Endothelial cell (in vitro differentiated cells): ENCODE results near the gene CMSS1. TPM values are rescaled to one million over a fixed set of nuclear protein-coding genes. Genes with fewer than 3 reads are reported as not detected.

ENCODE experiments used
- DNase-seq: peaks from one replicate; pipeline ENCODE4 v3.0.0; 2021; ENCODE audit warnings: low spot score
- H3K27ac Mint-ChIP-seq: one replicate; pipeline ENCODE4 v1.8.0; 2021; ENCODE audit warnings: mixed read lengths, inconsistent platforms; ENCODE audit not compliant: unreplicated experiment
- H3K27me3 Mint-ChIP-seq: one replicate; pipeline ENCODE4 v1.8.0; 2021; ENCODE audit warnings: mild to moderate bottlenecking, moderate library complexity, mixed read lengths, inconsistent platforms; ENCODE audit not compliant: unreplicated experiment
- H3K36me3 Mint-ChIP-seq: one replicate; pipeline ENCODE4 v1.8.0; 2021; ENCODE audit warnings: mild to moderate bottlenecking, low read depth, mixed read lengths, inconsistent platforms; ENCODE audit not compliant: unreplicated experiment
- H3K4me1 Mint-ChIP-seq: one replicate; pipeline ENCODE4 v1.8.0; 2021; ENCODE audit warnings: mild to moderate bottlenecking, mixed read lengths, inconsistent platforms; ENCODE audit not compliant: unreplicated experiment
- H3K4me3 Mint-ChIP-seq: one replicate; pipeline ENCODE4 v1.8.0; 2021; ENCODE audit warnings: mild to moderate bottlenecking, mixed read lengths, inconsistent platforms; ENCODE audit not compliant: unreplicated experiment
- H3K9me3 Mint-ChIP-seq: one replicate; pipeline ENCODE4 v1.8.0; 2021; ENCODE audit warnings: mixed read lengths, inconsistent platforms; ENCODE audit not compliant: unreplicated experiment
- total RNA-seq: library from RNA; stranded (reverse); fragmentation: NEBNext Ultra II Directional; extraction: Animal tissue kit (Norgen Biotek cat#: 25700); gene quantifications from one replicate; pipeline ENCODE4 v1.2.1, GENCODE V29; 2021; ENCODE audit not compliant: unreplicated experiment
- TF ChIP-seq, protein P1 (sequence below): fragments of 200-600 bp; sonication (generic); IDR thresholded peaks from one replicate; pipeline ENCODE4 v1.5.0; 2021; ENCODE audit warnings: antibody characterized with exemption; ENCODE audit not compliant: unreplicated experiment

Gene CMSS1
- total RNA-seq, 1 donor from 2014 or later: 25.8 TPM

GRCh38 chr3:100097919-100098783, 280.5 kb downstream of the CMSS1 start:
- Mint-ChIP-seq H3K36me3 (no peaks in the 10 kb centered on the region), H3K9me3 (no peaks in the 10 kb centered on the region), H3K4me3 (no peak overlapping the region), H3K27ac (no peak overlapping the region), H3K4me1 (no peaks in the 10 kb centered on the region), H3K27me3 (peaks cover 1% of the 10 kb centered on the region)
- DNase-seq: no peak
- TF ChIP-seq, protein P1, sequence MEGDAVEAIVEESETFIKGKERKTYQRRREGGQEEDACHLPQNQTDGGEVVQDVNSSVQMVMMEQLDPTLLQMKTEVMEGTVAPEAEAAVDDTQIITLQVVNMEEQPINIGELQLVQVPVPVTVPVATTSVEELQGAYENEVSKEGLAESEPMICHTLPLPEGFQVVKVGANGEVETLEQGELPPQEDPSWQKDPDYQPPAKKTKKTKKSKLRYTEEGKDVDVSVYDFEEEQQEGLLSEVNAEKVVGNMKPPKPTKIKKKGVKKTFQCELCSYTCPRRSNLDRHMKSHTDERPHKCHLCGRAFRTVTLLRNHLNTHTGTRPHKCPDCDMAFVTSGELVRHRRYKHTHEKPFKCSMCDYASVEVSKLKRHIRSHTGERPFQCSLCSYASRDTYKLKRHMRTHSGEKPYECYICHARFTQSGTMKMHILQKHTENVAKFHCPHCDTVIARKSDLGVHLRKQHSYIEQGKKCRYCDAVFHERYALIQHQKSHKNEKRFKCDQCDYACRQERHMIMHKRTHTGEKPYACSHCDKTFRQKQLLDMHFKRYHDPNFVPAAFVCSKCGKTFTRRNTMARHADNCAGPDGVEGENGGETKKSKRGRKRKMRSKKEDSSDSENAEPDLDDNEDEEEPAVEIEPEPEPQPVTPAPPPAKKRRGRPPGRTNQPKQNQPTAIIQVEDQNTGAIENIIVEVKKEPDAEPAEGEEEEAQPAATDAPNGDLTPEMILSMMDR: no peak

DNA sequence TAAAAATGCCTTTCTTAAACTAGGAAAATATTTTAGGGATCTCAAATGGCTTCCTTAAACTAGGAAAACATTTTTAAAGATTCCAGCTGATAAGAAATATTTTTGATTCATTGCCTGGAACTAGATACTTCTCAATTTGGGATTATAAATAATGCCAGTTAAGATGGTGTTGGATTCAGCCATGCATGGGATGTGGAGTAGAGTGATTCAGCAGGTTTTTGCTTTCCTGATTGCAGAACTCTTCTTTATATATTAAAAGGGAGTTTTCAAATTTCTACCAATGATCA, 281.1 kb downstream of the CMSS1 start:
- H3K9me3 Mint-ChIP-seq: no peaks in the 10 kb centered on the region
- no peak for DNase-seq
- no peak overlapping the region for H3K4me3 Mint-ChIP-seq
- peaks cover 1% of the 10 kb centered on the region for H3K27me3 Mint-ChIP-seq
- no peak overlapping the region for H3K27ac Mint-ChIP-seq
- TF ChIP-seq, protein P1: no peak
- no peaks in the 10 kb centered on the region for H3K36me3 Mint-ChIP-seq
- no peaks in the 10 kb centered on the region for H3K4me1 Mint-ChIP-seq

GRCh38 chr3:100099621-100100020, 282.0 kb downstream of the CMSS1 start:
- H3K36me3 Mint-ChIP-seq: no peaks in the 10 kb centered on the region
- H3K27me3 Mint-ChIP-seq: peaks cover 1% of the 10 kb centered on the region
- H3K27ac Mint-ChIP-seq: no peak overlapping the region
- no peaks in the 10 kb centered on the region for H3K4me1 Mint-ChIP-seq
- TF ChIP-seq, protein P1: no peak
- no peak for DNase-seq
- no peak overlapping the region for H3K4me3 Mint-ChIP-seq
- no peaks in the 10 kb centered on the region for H3K9me3 Mint-ChIP-seq

GRCh38 chr3:100100425-100100824, 282.8 kb downstream of the CMSS1 start:
- peaks cover 1% of the 10 kb centered on the region for H3K27me3 Mint-ChIP-seq
- H3K27ac Mint-ChIP-seq: no peak overlapping the region
- TF ChIP-seq, protein P1: no peak
- no peaks in the 10 kb centered on the region for H3K36me3 Mint-ChIP-seq
- H3K4me3 Mint-ChIP-seq: no peak overlapping the region
- no peak for DNase-seq
- no peaks in the 10 kb centered on the region for H3K9me3 Mint-ChIP-seq
- peaks cover 3% of the 10 kb centered on the region for H3K4me1 Mint-ChIP-seq

- Mint-ChIP-seq H3K9me3 (no peaks in the 10 kb centered on the region), H3K4me1 (peaks cover 3% of the 10 kb centered on the region), H3K36me3 (no peaks in the 10 kb centered on the region), H3K27me3 (peaks cover 1% of the 10 kb centered on the region), H3K4me3 (no peak overlapping the region), H3K27ac (no peak overlapping the region)
- DNase-seq: no peak
- TF ChIP-seq, protein P1: no peak
Observed at GRCh38 chr3:100102757-100103156, 285.1 kb downstream of the CMSS1 start.
